Stimulated activated naive CD8-positive, alpha-beta T cell treated with anti-CD3 and anti-CD28 coated beads, Interleukin-15, amount 100 ng/mL, for 72 hours (primary cell): ENCODE results near the gene NUP210.
A peak's percentile ranks its signal among the peaks of the same experiment; 100 is the strongest.
"Not testable (repeated sequence)": the region's sequence is repeated elsewhere in the genome, so short reads cannot be mapped to it uniquely, and the experiment has no call there.

Source experiments
- ATAC-seq: fragments of 150-1000 bp; cut with Tn5 transposase; 2 replicates; pipeline ENCODE4 v1.10.0; 2021; ENCODE audit warnings: mild to moderate bottlenecking, moderate library complexity
- DNase-seq, 2 donors: peaks; one replicate each; pipeline ENCODE4 v3.0.0; 2021 to 2022
- H3K27ac Mint-ChIP-seq, 2 donors: one replicate each; pipeline ENCODE4 v1.8.0; 2022; ENCODE audit warnings: mild to moderate bottlenecking in 2 of 2, mixed read lengths in 2 of 2, moderate library complexity in 2 of 2
- H3K27me3 Mint-ChIP-seq: one replicate; pipeline ENCODE4 v1.8.0; 2022; ENCODE audit warnings: mixed read lengths
- H3K4me1 Mint-ChIP-seq: one replicate; pipeline ENCODE4 v1.8.0; 2022; ENCODE audit warnings: mild to moderate bottlenecking, mixed read lengths
- H3K4me3 Mint-ChIP-seq, 2 donors: one replicate each; pipeline ENCODE4 v1.8.0; 2022; ENCODE audit warnings: mild to moderate bottlenecking in 2 of 2, mixed read lengths in 2 of 2, moderate library complexity in 1 of 2
- H3K9me3 Mint-ChIP-seq, 2 donors: one replicate each; pipeline ENCODE4 v1.8.0; 2022; ENCODE audit warnings: mixed read lengths in 2 of 2

Gene NUP210

DNA sequence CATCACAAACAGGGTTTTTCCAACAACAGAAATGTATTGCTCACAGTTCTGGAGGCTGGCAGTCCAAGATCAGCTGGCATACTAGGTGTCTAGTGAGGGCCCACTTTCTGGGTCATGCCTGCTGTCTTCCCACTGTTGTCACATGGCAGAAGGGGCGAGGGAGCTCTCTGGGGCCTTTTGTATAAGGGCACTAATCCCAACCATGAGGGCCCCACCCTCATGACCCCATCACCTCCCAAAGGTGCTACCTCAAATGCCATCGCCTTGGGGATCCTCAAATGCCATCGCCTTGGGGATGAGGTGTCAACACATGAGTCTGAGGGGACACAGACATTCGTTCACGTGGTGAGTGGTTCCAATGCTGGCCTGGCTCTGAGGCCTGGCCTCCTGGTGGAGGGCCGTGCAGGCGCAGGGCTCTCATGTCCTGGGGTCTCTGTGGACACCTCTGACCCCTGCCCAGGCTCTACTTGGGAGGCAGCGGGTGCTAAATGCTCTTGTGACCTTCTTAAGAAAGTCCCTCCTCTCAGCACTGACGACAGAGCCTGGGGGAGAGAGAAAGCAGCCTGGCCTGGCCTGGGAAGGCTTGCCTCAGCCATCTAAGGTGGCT lies 16.8 kb downstream of the NUP210 start:
- Mint-ChIP-seq H3K4me1 (peaks cover 53% of the 10 kb centered on the region), H3K4me3 (no peak overlapping the region), H3K9me3 (no peaks in the 10 kb centered on the region), H3K27me3 (no peaks in the 10 kb centered on the region), H3K27ac (no peak overlapping the region)
- DNase-seq: no peak
- no peak for ATAC-seq

- no peak for DNase-seq
- no peak for ATAC-seq
- no peak overlapping the region for H3K4me3 Mint-ChIP-seq
- H3K27me3 Mint-ChIP-seq: no peaks in the 10 kb centered on the region
- no peak overlapping the region for H3K27ac Mint-ChIP-seq
- no peaks in the 10 kb centered on the region for H3K9me3 Mint-ChIP-seq
- peaks cover 45% of the 10 kb centered on the region for H3K4me1 Mint-ChIP-seq
Measured at GRCh38 chr3:13401149-13401548, 19.0 kb downstream of the NUP210 start.

GRCh38 chr3:13400114-13400673 lies 19.9 kb downstream of the NUP210 start:
- H3K4me1 Mint-ChIP-seq: peaks cover 45% of the 10 kb centered on the region
- H3K27ac Mint-ChIP-seq: no peak overlapping the region
- ATAC-seq (no peak), DNase-seq (no peak)
- H3K9me3 Mint-ChIP-seq: no peaks in the 10 kb centered on the region
- H3K4me3 Mint-ChIP-seq: no peak overlapping the region
- H3K27me3 Mint-ChIP-seq: no peaks in the 10 kb centered on the region

DNA sequence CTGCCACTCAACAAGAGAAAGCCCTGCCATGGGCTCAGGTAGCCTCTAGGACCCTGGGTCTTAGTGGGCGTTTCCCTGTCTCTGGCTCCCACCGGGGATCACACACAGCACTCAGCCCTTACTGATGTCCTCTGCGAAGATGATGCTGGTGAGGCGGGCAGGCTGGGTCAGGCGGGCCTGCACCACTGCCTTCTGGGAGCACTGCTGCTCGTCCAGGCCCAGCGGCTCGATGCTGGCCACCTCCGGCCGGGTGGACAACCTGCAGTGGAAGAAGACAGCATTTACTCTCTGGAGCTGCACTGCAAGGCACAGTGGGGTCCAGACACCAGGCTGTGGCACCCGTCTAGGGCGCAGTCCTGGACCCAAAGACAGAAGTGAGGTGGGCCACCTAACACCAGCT lies 20.5 kb downstream of the NUP210 start:
- H3K9me3 Mint-ChIP-seq: no peaks in the 10 kb centered on the region
- no peak for ATAC-seq
- peaks cover 41% of the 10 kb centered on the region for H3K4me1 Mint-ChIP-seq
- no peak overlapping the region for H3K4me3 Mint-ChIP-seq
- no peak overlapping the region for H3K27ac Mint-ChIP-seq
- no peak for DNase-seq
- no peaks in the 10 kb centered on the region for H3K27me3 Mint-ChIP-seq

- Mint-ChIP-seq H3K9me3 (no peaks in the 10 kb centered on the region), H3K27ac (peak overlapping the region; percentile 67 to 69), H3K4me1 (peaks cover 28% of the 10 kb centered on the region), H3K4me3 (no peak overlapping the region), H3K27me3 (no peaks in the 10 kb centered on the region)
- ATAC-seq (no peak), DNase-seq (no peak)
Measured at GRCh38 chr3:13397316-13397715, 22.8 kb downstream of the NUP210 start.

- no peak for ATAC-seq
- no peak overlapping the region for H3K4me3 Mint-ChIP-seq
- H3K27me3 Mint-ChIP-seq: no peaks in the 10 kb centered on the region
- H3K9me3 Mint-ChIP-seq: no peaks in the 10 kb centered on the region
- no peak overlapping the region for H3K27ac Mint-ChIP-seq
- peaks cover 36% of the 10 kb centered on the region for H3K4me1 Mint-ChIP-seq
- DNase-seq: no peak
Measured at GRCh38 chr3:13394363-13394762, 25.8 kb downstream of the NUP210 start.

DNA sequence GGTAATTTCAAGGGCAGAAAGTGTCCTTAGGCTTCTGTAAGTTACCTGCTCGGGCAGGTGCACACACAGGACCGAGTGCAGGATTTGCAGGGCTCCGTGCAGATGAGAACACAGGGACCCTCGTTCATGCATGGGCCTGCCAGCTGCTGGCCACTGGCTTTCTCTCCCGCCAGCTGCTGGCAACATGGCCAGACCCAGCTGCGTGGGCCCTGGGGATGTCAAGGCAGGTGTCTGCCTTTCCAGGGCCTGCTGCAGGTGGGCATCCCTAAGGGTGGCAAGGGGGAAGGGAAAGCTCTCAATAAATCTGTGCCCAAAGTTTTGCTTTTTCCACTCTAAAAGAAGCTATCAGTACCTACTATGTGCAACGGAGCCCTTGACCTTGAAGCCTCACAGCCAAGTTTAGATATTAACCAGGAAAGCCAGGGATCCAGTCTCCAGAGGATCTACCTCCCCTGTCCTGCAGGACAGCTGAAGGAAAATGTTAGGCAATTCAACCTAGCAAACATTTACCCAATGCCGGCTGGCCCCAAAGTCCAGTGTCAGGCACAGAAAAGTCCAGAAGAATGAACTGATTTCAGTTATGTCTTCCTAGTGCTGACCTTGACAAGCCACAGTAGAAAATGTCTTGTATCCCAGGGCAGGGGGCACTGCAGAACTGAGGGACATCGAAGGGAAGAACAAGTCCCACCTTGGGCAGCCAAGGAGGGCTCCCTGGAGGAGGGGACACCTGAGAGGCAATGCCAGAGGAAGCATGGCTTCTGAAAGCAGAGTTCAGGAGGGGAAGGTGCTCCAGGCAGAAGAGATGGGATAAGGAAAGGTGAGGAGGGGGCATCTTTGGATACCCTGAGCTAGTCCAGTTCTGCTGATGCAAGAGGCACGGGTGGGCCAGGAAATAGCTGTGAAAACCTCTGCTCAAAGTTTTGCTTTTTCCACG lies 26.4 kb downstream of the NUP210 start:
- Mint-ChIP-seq H3K4me3 (no peak overlapping the region), H3K9me3 (no peaks in the 10 kb centered on the region), H3K27ac (peak overlapping the region in 1 of 2 donors; percentile 67), H3K27me3 (no peaks in the 10 kb centered on the region), H3K4me1 (peaks cover 42% of the 10 kb centered on the region)
- DNase-seq: no peak
- ATAC-seq: no peak

DNA sequence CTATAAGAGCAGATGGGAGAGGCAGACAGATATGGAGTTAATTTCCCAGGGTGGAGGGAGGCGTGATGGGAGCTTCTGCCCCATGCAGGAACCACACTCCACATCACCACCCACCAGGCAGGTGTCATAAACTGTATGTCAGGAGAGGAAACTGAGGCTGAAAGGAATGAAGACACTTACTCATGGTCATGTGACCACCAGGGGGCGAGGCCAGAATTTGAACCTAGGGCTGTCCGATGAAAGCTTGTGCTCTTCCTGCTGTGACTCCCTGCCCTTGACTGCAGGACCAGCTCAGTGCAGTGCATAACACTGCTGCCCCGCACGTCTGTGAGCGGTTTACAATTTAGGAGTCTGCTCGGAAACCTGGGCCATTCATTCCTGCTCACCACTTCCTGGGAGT lies 28.8 kb downstream of the NUP210 start:
- Mint-ChIP-seq H3K27ac (peak overlapping the region in 1 of 2 donors; percentile 76), H3K9me3 (no peaks in the 10 kb centered on the region), H3K27me3 (no peaks in the 10 kb centered on the region), H3K4me1 (peaks cover 50% of the 10 kb centered on the region), H3K4me3 (no peak overlapping the region)
- DNase-seq (no peak), ATAC-seq (no peak)

GRCh38 chr3:13389378-13389777 lies 30.7 kb downstream of the NUP210 start:
- ATAC-seq (no peak), DNase-seq (no peak)
- H3K27ac Mint-ChIP-seq: no peak overlapping the region

DNA sequence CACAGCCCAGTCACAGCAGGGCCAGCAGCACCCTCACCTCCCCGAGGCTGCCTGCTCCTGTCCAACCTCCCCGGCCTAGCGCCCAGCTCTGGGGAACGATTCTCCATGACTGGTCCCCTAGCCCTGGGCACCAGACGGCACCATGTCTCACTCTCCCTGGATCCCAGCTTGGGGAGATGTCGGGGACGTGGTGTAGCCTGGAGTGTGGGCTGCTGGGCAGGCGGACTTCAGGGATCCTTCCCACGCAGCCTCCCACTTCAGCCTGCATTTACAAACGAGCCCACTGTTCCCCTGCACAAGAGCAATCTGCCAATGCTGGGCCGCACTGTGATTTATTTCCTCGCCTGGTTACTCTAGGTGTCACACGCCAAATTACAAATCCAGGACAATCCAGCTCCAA lies 31.3 kb downstream of the NUP210 start:
- no peaks in the 10 kb centered on the region for H3K9me3 Mint-ChIP-seq
- H3K4me3 Mint-ChIP-seq: no peak overlapping the region
- DNase-seq: no peak
- no peak for ATAC-seq
- peaks cover 47% of the 10 kb centered on the region for H3K4me1 Mint-ChIP-seq
- H3K27ac Mint-ChIP-seq: peak overlapping the region in 1 of 2 donors; percentile 67
- H3K27me3 Mint-ChIP-seq: no peaks in the 10 kb centered on the region

More at GRCh38 chr3:13389378-13389777, 30.7 kb downstream of the NUP210 start:
- H3K4me3 Mint-ChIP-seq: no peak overlapping the region
- H3K9me3 Mint-ChIP-seq: no peaks in the 10 kb centered on the region
- H3K27me3 Mint-ChIP-seq: no peaks in the 10 kb centered on the region
- H3K4me1 Mint-ChIP-seq: peaks cover 50% of the 10 kb centered on the region

DNA sequence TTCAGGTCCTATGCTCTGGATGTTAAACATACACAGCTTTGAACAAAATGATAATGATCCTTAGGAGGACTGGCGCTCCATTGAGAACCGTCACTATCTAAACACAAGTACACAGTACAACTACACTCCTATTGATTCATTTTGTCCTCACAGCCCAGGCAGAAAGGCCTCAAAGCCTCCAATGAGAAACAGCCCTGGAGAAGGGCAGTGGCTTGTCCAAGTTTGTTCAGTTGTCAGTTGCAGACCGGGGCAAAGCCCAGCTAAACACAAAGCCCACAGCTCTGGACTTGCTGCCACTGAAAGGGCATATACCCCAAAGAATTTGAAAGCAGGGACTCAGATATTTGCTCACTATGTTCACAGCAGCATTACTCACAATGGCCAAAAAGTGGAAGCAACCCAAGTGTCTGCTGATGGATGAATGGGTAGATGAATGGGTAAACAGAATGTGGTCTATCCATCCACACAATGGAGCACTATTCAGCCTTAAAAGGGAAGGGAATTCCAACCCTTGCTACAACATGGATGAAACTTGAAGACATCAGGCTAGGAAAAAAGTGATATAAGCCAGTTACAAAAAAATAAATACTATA lies 34.7 kb downstream of the NUP210 start:
- H3K4me3 Mint-ChIP-seq: no peak overlapping the region
- ATAC-seq (no peak), DNase-seq (no peak)
- H3K27me3 Mint-ChIP-seq: no peaks in the 10 kb centered on the region
- H3K4me1 Mint-ChIP-seq: peaks cover 31% of the 10 kb centered on the region
- peak overlapping the region; percentile 55 to 67 for H3K27ac Mint-ChIP-seq
- H3K9me3 Mint-ChIP-seq: no peaks in the 10 kb centered on the region

DNA sequence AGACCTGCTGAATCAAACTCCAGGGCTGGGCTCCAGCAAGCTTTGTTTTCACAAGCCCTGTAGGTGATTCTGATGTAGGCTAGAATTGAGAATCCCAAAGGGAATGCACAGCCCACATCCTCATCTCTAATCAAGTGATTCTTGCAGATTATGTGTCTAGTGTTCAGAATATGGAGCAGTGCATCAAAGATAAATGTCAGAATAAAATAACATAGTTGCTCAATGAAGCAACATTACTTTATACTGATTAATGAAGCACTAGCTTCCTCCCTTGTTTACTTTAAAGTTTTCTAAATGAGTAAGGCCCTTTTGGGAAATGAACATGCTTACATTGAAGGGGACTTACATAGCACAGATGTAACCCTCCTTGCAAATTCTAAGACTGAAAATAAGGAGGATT lies 39.2 kb downstream of the NUP210 start:
- no peaks in the 10 kb centered on the region for H3K27me3 Mint-ChIP-seq
- DNase-seq (no peak), ATAC-seq (no peak)
- H3K4me1 Mint-ChIP-seq: peaks cover 7% of the 10 kb centered on the region
- H3K27ac Mint-ChIP-seq: peak overlapping the region; percentile 92 to 96
- H3K4me3 Mint-ChIP-seq: no peak overlapping the region
- no peaks in the 10 kb centered on the region for H3K9me3 Mint-ChIP-seq

DNA sequence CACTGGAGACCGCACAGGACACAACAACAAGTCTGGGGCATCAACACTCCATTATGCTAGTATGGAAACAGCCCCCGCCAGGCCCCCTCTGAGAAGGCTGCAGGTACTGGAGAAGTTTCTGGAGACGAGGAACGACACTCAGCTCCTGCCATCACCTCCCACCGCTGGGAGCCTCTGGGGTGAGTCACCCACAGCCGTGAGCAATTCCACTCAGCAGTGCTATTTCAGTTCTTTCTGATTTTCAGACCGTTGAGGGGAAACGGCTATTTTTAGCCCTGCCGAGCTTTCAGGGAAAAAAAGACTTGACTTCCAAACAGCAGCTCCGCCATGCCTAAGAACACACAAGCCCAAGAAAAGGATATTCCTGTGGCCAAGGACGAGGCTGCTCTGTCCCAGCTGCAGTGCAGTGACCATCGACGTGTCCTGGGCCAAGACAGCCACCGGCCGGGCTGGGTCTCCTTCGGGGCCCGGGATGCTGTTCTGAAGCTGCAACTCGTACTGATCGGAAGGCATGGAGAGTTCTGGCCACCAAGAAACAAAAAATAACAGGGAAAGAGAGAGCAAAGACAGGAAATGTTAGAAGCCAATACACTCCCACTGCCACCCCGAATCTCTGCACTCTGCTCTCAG lies 40.8 kb downstream of the NUP210 start:
- DNase-seq (no peak), ATAC-seq (no peak)
- Mint-ChIP-seq H3K27ac (peak overlapping the region in 1 of 2 donors; percentile 52), H3K27me3 (no peaks in the 10 kb centered on the region), H3K9me3 (no peaks in the 10 kb centered on the region), H3K4me3 (no peak overlapping the region), H3K4me1 (peaks cover 7% of the 10 kb centered on the region)

GRCh38 chr3:13378155-13378554 lies 42.0 kb downstream of the NUP210 start:
- H3K4me3 Mint-ChIP-seq: no peak overlapping the region
- ATAC-seq (no peak), DNase-seq (no peak)
- peaks cover 7% of the 10 kb centered on the region for H3K4me1 Mint-ChIP-seq
- peak overlapping the region; percentile 70 to 74 for H3K27ac Mint-ChIP-seq
- no peaks in the 10 kb centered on the region for H3K9me3 Mint-ChIP-seq
- no peaks in the 10 kb centered on the region for H3K27me3 Mint-ChIP-seq

DNA sequence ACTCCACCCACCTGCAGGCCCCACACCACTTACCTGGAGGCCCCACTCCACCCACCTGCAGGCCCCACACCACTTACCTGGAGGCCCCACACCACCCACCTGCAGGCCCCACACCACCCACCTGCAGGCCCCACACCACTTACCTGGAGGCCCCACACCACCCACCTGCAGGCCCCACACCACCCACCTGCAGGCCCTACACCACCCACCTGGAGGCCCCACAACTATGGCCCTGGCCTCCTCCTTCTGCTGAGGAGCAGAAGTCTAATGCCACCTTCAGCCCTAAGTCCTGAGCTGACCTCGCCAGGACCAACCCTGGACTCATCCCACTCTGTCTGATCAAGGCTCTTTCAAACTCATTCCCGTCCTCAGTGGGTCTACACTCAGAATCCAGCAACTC lies 42.4 kb downstream of the NUP210 start:
- peak overlapping the region; percentile 70 to 74 for H3K27ac Mint-ChIP-seq
- H3K4me1 Mint-ChIP-seq, H3K9me3 Mint-ChIP-seq, H3K27me3 Mint-ChIP-seq, DNase-seq, H3K4me3 Mint-ChIP-seq, ATAC-seq: not testable (repeated sequence)
